ENCODE data around the gene ATP1A4. TPM values are rescaled to one million over a fixed set of nuclear protein-coding genes. Genes with fewer than 3 reads are reported as not detected.

Gene ATP1A4
- total and polyA plus RNA-seq, 8 donors = 0.05 to 0.37 TPM; not detected in 6

- H3K36me3 ChIP-seq = no peaks in the 10 kb centered on the region
- peaks cover 0 to 6% (median 0%) of the 10 kb centered on the region in 4 donors for H3K4me1 ChIP-seq
- WGBS, 5 donors = 50 to 64% (median 63%) methylated on average over 6 of the region's 6 CpGs
- no peak overlapping the region for H3K27ac ChIP-seq
- no peak overlapping the region for H3K4me3 ChIP-seq
- H3K27me3 ChIP-seq = peaks cover 0 to 9% (median 0%) of the 10 kb centered on the region in 3 donors
- no peaks in the 10 kb centered on the region for H3K9me3 ChIP-seq
- no peak for TF ChIP-seq POLR2A (IDR thresholded peaks at IDR 0.05)
- peak in 2 of 7 experiments; percentile 15 to 25 for TF ChIP-seq CTCF (IDR thresholded peaks at IDR 0.05)
- peak in 1 of 2 donors; percentile 37 for DNase-seq
- intact Hi-C loops (cut with DNase I; ENCODE audit: low total_unique reads) = no loop called here
These were observed 10.7 kb downstream of the ATP1A4 start for GRCh38 chr1:160161965-160162705.

GRCh38 chr1:160162931-160163330 lies 11.5 kb downstream of the ATP1A4 start:
- Histone ChIP-seq H3K4me1 (peaks cover 0 to 6% (median 0%) of the 10 kb centered on the region in 4 donors), H3K4me3 (no peak overlapping the region), H3K36me3 (no peaks in the 10 kb centered on the region), H3K27me3 (peaks cover 0 to 13% (median 0%) of the 10 kb centered on the region in 3 donors), H3K27ac (no peak overlapping the region), H3K9me3 (no peaks in the 10 kb centered on the region)
- TF ChIP-seq EP300 (IDR thresholded peaks at IDR 0.05) (no peak), POLR2A (IDR thresholded peaks at IDR 0.05) (no peak), CTCF (IDR thresholded peaks at IDR 0.05) (no peak), POLR2AphosphoS5 (IDR thresholded peaks at IDR 0.05) (no peak)
- WGBS, 5 donors = 76 to 86% (median 82%) methylated on average over 2 of the region's 2 CpGs
- no peak for DNase-seq
- intact Hi-C loops (cut with DNase I; ENCODE audit: low total_unique reads) = no loop called here

GRCh38 chr1:160163615-160164014 lies 12.2 kb downstream of the ATP1A4 start:
- no peak overlapping the region for H3K27ac ChIP-seq
- intact Hi-C loops (cut with DNase I; ENCODE audit: low total_unique reads) = no loop called here
- WGBS, 5 donors = 89 to 96% (median 94%) methylated on average over 1 of the region's 1 CpG

GRCh38 chr1:160164121-160164520 lies 12.7 kb downstream of the ATP1A4 start:
- intact Hi-C loops (cut with DNase I; ENCODE audit: low total_unique reads) = no loop called here
- no peak for TF ChIP-seq POLR2AphosphoS5 (IDR thresholded peaks at IDR 0.05)
- TF ChIP-seq POLR2A (IDR thresholded peaks at IDR 0.05) = no peak
- no peak for TF ChIP-seq EP300 (IDR thresholded peaks at IDR 0.05)
- TF ChIP-seq CTCF (IDR thresholded peaks at IDR 0.05) = no peak
- WGBS, 5 donors = 82 to 89% (median 87%) methylated on average over 10 of the region's 10 CpGs
- DNase-seq = no peak
- Histone ChIP-seq H3K27me3 (peaks cover 0 to 13% (median 0%) of the 10 kb centered on the region in 3 donors), H3K36me3 (no peaks in the 10 kb centered on the region), H3K4me1 (peaks cover 0 to 6% (median 0%) of the 10 kb centered on the region in 4 donors), H3K27ac (no peak overlapping the region), H3K4me3 (no peak overlapping the region), H3K9me3 (no peaks in the 10 kb centered on the region)

More at GRCh38 chr1:160163615-160164014, 12.2 kb downstream of the ATP1A4 start:
- peaks cover 0 to 6% (median 0%) of the 10 kb centered on the region in 4 donors for H3K4me1 ChIP-seq
- H3K4me3 ChIP-seq = no peak overlapping the region
- no peak for DNase-seq
- no peaks in the 10 kb centered on the region for H3K9me3 ChIP-seq
- peaks cover 0 to 13% (median 0%) of the 10 kb centered on the region in 3 donors for H3K27me3 ChIP-seq
- H3K36me3 ChIP-seq = no peaks in the 10 kb centered on the region
- TF ChIP-seq CTCF (IDR thresholded peaks at IDR 0.05) (no peak), POLR2A (IDR thresholded peaks at IDR 0.05) (no peak), POLR2AphosphoS5 (IDR thresholded peaks at IDR 0.05) (no peak), EP300 (IDR thresholded peaks at IDR 0.05) (no peak)

All from stomach (tissue), 9 donors.